Immature natural killer cell (primary cell): ENCODE results near the gene HS2ST1. TPM values are rescaled to one million over a fixed set of nuclear protein-coding genes. Genes with fewer than 3 reads are reported as not detected.

Experiments used
- DNase-seq, 3 donors: peaks; one replicate each; pipeline ENCODE4 v3.0.0; 2022; ENCODE audit warnings: mixed read lengths in 1 of 3
- H3K27ac Mint-ChIP-seq, 6 donors: one replicate each; pipeline ENCODE4 v1.8.0; 2020; ENCODE audit warnings: mixed read lengths in 6 of 6, mild to moderate bottlenecking in 5 of 6, inconsistent platforms in 4 of 6, moderate library complexity in 3 of 6
- H3K27me3 Mint-ChIP-seq, 3 donors: one replicate each; pipeline ENCODE4 v1.8.0; 2020 to 2021; ENCODE audit warnings: low read depth in 3 of 3, mild to moderate bottlenecking in 3 of 3, mixed read lengths in 3 of 3, moderate library complexity in 3 of 3, inconsistent platforms in 1 of 3
- H3K36me3 Mint-ChIP-seq, 3 donors: one replicate each; pipeline ENCODE4 v1.8.0; 2020; ENCODE audit warnings: mixed read lengths in 3 of 3, inconsistent platforms in 2 of 3, mild to moderate bottlenecking in 2 of 3
- H3K4me1 Mint-ChIP-seq, 2 donors: one replicate each; pipeline ENCODE4 v1.8.0; 2020; ENCODE audit warnings: inconsistent platforms in 2 of 2, mild to moderate bottlenecking in 2 of 2, mixed read lengths in 2 of 2, moderate library complexity in 1 of 2
- H3K4me3 Mint-ChIP-seq, 5 donors: one replicate each; pipeline ENCODE4 v1.8.0; 2020; ENCODE audit warnings: mild to moderate bottlenecking in 5 of 5, mixed read lengths in 5 of 5, inconsistent platforms in 3 of 5, moderate library complexity in 3 of 5
- H3K9me3 Mint-ChIP-seq, 6 donors: one replicate each; pipeline ENCODE4 v1.8.0; 2020; ENCODE audit warnings: mild to moderate bottlenecking in 6 of 6, mixed read lengths in 6 of 6, inconsistent platforms in 4 of 6, moderate library complexity in 3 of 6
- polyA plus RNA-seq, 3 donors: library from polyadenylated mRNA; unstranded; fragments of 300-500 nt; fragmentation: Illumina TruSeq; gene quantifications; one replicate each; pipeline ENCODE4 v1.2.3, GENCODE V29; 2021

HS2ST1 gene
- polyA plus RNA-seq, 3 donors from 2014 or later, result 6.5 to 8.7 (median 7.5) TPM

DNA sequence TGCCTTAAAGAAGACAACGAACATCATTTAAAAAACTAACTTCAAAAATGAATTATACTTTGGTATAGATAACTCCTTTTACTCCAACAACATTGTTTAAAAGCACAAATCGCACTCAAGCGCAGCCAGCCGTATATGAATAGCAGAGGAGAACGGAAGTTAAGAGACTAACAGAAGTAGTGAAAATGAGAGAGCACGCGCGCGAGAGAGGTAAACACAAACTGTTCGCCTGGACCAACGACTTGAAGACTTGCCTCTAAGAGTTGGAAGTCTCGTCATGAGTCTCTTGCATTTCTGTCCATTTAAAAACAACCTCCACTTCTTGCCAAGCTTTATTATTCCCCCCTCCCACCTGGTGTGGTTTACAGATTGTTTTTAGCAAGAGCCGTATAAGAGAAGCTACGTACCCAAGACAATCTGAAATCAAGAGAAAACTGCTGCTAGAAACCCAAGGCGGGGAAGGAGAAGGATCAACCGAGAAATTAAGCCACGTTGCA lies 988 bp upstream of the HS2ST1 start:
- peak in 1 of 3 donors; percentile 38 for DNase-seq
- Mint-ChIP-seq H3K9me3 (no peaks in the 10 kb centered on the region), H3K4me1 (peaks cover 45 to 57% of the 10 kb centered on the region in 2 donors), H3K4me3 (no peak overlapping the region), H3K27ac (no peak overlapping the region), H3K27me3 (peaks cover 0 to 4% (median 4%) of the 10 kb centered on the region in 3 donors), H3K36me3 (peaks cover 0 to 3% (median 0%) of the 10 kb centered on the region in 3 donors)

DNA sequence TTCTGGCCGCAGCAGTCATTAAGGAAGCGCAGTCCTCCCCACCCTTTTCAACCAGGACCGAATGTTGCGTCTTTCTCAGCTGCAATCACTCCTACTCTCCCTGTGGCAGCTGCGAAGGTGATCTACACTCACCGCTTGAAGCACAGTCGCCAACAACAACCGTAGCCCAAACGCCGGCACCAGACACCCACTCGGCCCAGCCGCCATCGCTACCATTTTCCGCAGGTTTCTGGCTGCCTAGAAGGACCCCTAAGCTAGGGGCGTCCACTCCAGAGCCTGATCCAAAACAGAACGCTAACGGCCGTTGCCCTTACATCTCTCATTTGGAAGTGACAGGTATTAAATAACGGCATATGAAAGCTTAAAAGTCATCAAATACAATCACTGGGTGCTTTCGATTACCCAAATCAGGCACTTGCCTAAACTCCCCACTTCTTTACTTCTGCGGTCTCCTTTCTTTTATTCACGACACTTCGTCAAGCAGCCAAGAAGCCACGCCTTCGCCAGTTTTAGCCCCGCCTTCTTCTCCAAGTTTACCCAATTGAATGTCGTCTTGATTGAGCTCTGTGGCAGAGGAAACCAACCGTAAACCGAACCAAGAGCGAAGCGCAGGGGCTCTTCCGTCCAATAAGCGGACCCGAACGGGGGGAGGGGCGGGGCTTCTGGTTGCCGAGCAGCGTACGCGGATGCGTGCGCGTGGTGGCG lies 387 bp upstream of the HS2ST1 start, which contains the start of gene SELENOF:
TSS of gene SELENOF (minus strand) at position 231 of the 705 bp plus-strand sequence. CDS start at position 216, 15 bp downstream.
- Mint-ChIP-seq H3K27ac (no peak within 1 kb of the TSS), H3K4me1 (peaks cover 41 to 51% of the 10 kb centered on the region in 2 donors), H3K9me3 (no peaks in the 10 kb centered on the region)

DNA sequence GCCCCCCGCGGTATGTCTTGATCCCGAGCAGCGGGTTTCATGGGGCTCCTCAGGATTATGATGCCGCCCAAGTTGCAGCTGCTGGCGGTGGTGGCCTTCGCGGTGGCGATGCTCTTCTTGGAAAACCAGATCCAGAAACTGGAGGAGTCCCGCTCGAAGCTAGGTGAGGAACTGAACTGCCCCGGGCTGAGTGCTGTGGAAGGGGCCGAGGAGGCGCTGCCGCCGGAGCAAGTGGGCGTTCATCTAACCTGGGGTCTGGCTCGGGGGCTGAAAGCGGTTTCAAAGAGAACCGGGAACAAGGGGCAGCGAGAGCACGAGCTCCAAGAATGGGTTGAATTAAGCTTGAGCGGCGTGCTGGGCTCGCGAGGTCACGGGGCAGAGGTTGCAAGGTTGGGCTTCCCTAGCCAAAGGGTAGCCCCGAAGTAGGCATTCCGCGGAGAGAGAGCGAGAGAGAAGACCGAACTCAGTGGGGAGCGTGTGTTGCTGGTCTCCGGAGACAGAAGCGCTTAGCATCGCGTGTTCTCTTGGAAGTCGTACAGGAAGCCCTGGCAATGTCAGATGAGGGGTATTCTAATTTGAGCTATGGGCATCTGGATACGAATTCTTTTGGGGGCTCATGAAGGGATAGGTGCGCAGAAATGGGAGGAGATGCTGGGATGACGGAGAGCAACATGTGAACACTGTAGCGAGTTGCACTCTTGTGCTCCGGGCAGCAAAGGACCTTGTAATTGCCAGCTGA lies 732 bp downstream of the HS2ST1 start:
- H3K27me3 Mint-ChIP-seq, result peaks cover 0 to 4% (median 4%) of the 10 kb centered on the region in 3 donors
- H3K36me3 Mint-ChIP-seq, result no peaks in the 10 kb centered on the region
- H3K27ac Mint-ChIP-seq, result no peak overlapping the region
- H3K4me3 Mint-ChIP-seq, result no peak overlapping the region
- no peaks in the 10 kb centered on the region for H3K9me3 Mint-ChIP-seq
- H3K4me1 Mint-ChIP-seq, result peaks cover 30 to 40% of the 10 kb centered on the region in 2 donors
- peak; percentile 42 to 45 (median 42) for DNase-seq

More for the DNA sequence above, 387 bp upstream of the HS2ST1 start, which contains the start of gene SELENOF:
- H3K27me3 Mint-ChIP-seq, result peaks cover 0 to 4% (median 4%) of the 10 kb centered on the region in 3 donors
- H3K4me3 Mint-ChIP-seq, result no peak within 1 kb of the TSS
- peaks cover 0 to 3% (median 0%) of the 10 kb centered on the region in 3 donors for H3K36me3 Mint-ChIP-seq
- peak; percentile 99 to 100 (median 99) for DNase-seq

DNA sequence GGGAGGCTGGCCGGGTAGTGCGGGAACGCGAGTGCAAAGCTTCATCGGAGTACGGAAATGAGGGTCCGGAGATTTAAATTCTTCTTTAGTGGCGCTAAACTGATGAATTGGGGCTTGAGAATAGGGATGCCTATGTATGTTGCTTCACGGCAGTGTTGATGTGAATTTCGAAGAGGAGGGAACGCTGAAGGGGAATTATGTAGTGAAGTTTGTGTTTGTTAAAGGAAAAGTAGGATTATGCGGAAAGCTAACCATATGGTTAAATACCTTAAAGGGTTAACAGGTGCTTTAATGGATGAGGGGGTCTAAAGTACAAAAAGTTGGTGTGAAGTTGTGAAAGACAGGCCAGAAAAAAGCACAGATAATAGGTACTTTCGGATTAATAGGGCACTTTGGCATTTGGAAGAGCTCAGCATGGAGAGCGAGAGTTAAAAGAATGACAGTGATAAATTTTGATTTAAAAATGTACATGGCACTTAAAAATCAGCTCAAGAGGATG lies 1.4 kb downstream of the HS2ST1 start:
- peaks cover 26 to 34% of the 10 kb centered on the region in 2 donors for H3K4me1 Mint-ChIP-seq
- no peak overlapping the region for H3K27ac Mint-ChIP-seq
- H3K27me3 Mint-ChIP-seq, result peaks cover 2 to 4% (median 4%) of the 10 kb centered on the region in 3 donors
- H3K36me3 Mint-ChIP-seq, result no peaks in the 10 kb centered on the region
- H3K9me3 Mint-ChIP-seq, result no peaks in the 10 kb centered on the region
- no peak overlapping the region for H3K4me3 Mint-ChIP-seq
- no peak for DNase-seq

DNA sequence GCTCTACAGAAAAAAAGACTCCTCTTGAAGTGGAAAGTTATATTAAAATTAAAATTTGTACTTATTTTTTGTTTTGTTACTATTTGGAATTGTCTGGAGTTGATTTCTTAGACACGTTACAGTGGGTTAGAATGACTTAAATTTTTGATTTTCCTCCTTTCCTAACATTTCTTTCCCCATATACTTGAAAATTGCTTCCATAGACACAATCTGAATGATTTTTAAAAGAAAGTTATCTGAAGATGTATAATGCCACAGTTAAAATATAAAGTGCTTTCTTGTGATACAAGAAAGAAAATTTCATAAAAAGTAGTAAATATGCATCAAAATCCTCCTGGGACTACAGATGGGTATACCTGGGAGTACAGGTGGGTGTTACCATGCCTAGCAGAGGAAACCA lies 2.3 kb downstream of the HS2ST1 start:
- H3K36me3 Mint-ChIP-seq, result no peaks in the 10 kb centered on the region
- no peaks in the 10 kb centered on the region for H3K9me3 Mint-ChIP-seq
- H3K4me3 Mint-ChIP-seq, result peak overlapping the region in 3 of 5 donors; percentile 8 to 22 (median 11)

DNA sequence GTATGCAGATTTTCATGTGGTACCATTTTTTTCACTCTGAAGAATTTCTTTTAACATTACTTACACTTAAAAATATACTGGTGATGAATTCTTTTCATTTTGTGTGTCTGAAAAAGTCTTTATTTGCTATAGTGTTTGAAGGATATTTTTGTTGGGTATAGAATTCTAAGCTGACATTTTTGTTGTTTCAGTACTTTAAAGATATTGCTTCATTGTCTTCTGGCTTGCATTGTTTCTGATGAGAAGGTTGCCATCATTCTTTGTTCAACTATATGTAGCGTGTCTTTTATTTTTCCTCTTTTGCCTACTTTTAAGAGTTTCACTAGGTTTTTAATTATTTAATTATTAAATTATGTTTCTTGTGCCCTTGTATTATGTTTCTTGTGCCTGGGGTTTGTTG lies 8.0 kb downstream of the HS2ST1 start:
- peaks cover 0 to 5% of the 10 kb centered on the region in 2 donors for H3K4me1 Mint-ChIP-seq
- H3K27me3 Mint-ChIP-seq, result peaks cover 0 to 3% (median 0%) of the 10 kb centered on the region in 3 donors
- no peak for DNase-seq
- H3K9me3 Mint-ChIP-seq, result peaks cover 0 to 14% (median 7%) of the 10 kb centered on the region in 6 donors
- H3K27ac Mint-ChIP-seq, result no peak overlapping the region
- no peak overlapping the region for H3K4me3 Mint-ChIP-seq
- H3K36me3 Mint-ChIP-seq, result peaks cover 9 to 25% (median 17%) of the 10 kb centered on the region in 3 donors

More for the DNA sequence above, 2.3 kb downstream of the HS2ST1 start:
- DNase-seq, result no peak
- peaks cover 17 to 24% of the 10 kb centered on the region in 2 donors for H3K4me1 Mint-ChIP-seq
- H3K27ac Mint-ChIP-seq, result no peak overlapping the region
- H3K27me3 Mint-ChIP-seq, result peaks cover 3 to 4% (median 4%) of the 10 kb centered on the region in 3 donors

DNA sequence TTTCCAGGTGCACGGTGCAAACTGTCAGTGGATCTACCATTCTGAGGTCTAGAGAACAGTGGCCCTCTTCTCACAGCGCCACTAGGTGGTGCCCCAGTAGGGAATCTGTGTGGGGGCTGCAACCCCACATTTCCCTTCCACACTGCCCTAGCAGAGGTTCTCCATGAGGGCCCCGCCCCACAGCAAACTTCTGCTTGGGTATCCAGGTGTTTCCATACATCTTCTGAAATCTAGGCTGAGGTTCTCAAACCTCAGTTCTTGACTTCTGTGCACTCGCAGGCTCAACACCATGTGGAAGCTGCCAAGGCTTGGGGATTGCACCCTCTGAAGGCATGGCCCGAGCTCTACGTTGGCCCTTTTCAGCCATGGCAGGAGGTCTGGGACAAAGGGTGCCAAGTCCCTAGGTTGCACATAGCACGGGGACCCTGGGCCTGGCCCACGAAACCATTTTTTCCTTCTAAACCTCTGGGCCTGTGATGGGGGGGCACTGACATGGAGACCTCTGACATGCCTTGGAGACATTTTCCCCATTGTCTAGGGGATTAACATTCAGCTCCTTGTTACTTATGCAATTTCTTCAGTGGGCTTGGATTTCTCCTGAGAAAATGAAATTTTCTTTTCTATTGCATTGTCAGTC lies 10.0 kb downstream of the HS2ST1 start:
- Mint-ChIP-seq H3K27ac (no peak overlapping the region), H3K4me1 (no peaks in the 10 kb centered on the region), H3K36me3 (peaks cover 9 to 25% (median 17%) of the 10 kb centered on the region in 3 donors), H3K27me3 (peaks cover 0 to 3% (median 0%) of the 10 kb centered on the region in 3 donors), H3K9me3 (peaks cover 0 to 14% (median 7%) of the 10 kb centered on the region in 6 donors), H3K4me3 (no peak overlapping the region)
- no peak for DNase-seq

DNA sequence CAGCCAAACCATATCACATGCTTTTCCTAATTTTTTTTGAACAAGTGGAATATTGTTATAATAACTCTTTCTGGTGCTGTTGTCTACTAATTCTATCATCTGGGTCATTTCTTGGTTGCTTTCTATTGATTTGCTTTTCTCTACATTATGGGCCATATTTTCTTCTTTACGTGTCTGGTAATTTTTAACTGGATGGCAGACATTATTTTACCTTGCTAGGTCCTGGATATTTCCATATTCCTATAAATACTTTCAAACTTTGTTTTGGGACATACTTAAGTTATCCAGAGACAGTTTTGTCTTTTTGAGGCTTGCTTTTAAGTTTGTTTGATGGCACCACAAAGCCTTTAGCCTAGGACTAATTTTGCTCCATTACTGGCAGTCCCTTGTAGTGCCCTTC lies 11.3 kb downstream of the HS2ST1 start:
- H3K9me3 Mint-ChIP-seq, result peaks cover 0 to 14% (median 7%) of the 10 kb centered on the region in 6 donors
- no peak overlapping the region for H3K27ac Mint-ChIP-seq
- no peaks in the 10 kb centered on the region for H3K4me1 Mint-ChIP-seq
- peaks cover 9 to 25% (median 17%) of the 10 kb centered on the region in 3 donors for H3K36me3 Mint-ChIP-seq
- no peak for DNase-seq
- no peak overlapping the region for H3K4me3 Mint-ChIP-seq
- peaks cover 0 to 1% (median 0%) of the 10 kb centered on the region in 3 donors for H3K27me3 Mint-ChIP-seq

DNA sequence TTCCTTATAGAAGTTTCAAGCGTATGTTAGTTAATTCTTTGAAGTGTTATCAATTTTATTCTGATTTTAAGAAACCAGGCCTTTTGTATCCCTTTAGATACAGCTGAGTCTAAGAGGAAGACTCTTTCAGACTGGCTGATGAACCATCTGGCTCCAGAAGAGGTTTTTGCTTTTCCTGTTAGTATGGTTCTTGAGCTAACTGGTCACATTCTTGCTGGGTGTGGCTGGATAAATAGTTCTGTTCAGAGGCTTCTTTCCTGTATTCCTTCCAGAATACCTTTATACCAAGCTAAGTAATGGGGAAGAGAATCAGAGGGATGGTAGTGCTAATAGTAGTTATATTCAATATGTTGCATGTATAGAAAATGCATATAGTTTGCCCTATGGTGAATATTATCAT lies 12.4 kb downstream of the HS2ST1 start:
- Mint-ChIP-seq H3K36me3 (peaks cover 9 to 25% (median 17%) of the 10 kb centered on the region in 3 donors), H3K27me3 (no peaks in the 10 kb centered on the region), H3K27ac (no peak overlapping the region), H3K4me1 (no peaks in the 10 kb centered on the region), H3K4me3 (no peak overlapping the region), H3K9me3 (peaks cover 0 to 14% (median 7%) of the 10 kb centered on the region in 6 donors)
- no peak for DNase-seq

DNA sequence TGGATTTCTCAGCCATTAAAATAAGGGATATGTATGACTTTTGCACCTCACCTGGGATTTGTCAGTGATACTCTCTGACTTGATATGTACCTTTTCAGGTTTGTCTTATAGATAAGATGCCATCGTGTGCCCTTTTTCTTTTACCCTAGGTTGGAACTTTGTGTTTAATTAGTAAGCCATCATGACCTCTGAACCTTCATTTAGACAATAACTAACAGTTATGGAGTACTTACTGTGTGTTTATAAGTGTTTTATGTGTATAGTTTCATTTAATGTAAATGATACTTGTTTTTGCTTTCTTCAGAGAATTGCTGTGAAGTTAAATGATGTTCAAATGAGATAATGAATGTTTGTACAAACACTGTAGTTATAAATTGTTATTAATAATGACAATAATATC lies 14.4 kb downstream of the HS2ST1 start:
- H3K4me3 Mint-ChIP-seq, result no peak overlapping the region
- H3K27ac Mint-ChIP-seq, result no peak overlapping the region

DNA sequence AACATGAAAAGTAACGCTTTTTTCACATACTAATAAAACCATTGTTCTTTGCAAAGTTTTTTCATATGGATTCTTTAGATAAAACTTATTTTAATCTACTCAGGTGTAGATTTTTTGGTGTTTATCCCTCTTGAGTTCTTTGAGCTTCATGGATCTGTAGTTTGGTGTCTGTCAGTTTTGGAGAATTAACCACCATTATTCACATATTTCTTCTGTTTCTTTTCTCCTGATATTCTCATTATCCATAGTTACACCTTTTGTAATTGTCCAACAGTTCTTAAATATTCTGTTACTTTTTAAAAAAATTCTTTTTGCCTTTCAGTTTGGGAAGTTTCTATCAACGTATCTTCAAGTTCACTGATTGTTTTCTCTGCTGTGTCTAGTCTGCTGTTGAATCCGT lies 18.6 kb downstream of the HS2ST1 start:
- Mint-ChIP-seq H3K4me3 (no peak overlapping the region), H3K36me3 (no peaks in the 10 kb centered on the region), H3K27ac (no peak overlapping the region), H3K27me3 (no peaks in the 10 kb centered on the region), H3K9me3 (no peaks in the 10 kb centered on the region), H3K4me1 (no peaks in the 10 kb centered on the region)
- DNase-seq, result no peak

More for the DNA sequence above, 14.4 kb downstream of the HS2ST1 start:
- Mint-ChIP-seq H3K9me3 (peaks cover 0 to under 1% (median 0%) of the 10 kb centered on the region in 6 donors), H3K36me3 (peaks cover 3 to 13% (median 5%) of the 10 kb centered on the region in 3 donors), H3K27me3 (no peaks in the 10 kb centered on the region), H3K4me1 (no peaks in the 10 kb centered on the region)
- DNase-seq, result no peak

DNA sequence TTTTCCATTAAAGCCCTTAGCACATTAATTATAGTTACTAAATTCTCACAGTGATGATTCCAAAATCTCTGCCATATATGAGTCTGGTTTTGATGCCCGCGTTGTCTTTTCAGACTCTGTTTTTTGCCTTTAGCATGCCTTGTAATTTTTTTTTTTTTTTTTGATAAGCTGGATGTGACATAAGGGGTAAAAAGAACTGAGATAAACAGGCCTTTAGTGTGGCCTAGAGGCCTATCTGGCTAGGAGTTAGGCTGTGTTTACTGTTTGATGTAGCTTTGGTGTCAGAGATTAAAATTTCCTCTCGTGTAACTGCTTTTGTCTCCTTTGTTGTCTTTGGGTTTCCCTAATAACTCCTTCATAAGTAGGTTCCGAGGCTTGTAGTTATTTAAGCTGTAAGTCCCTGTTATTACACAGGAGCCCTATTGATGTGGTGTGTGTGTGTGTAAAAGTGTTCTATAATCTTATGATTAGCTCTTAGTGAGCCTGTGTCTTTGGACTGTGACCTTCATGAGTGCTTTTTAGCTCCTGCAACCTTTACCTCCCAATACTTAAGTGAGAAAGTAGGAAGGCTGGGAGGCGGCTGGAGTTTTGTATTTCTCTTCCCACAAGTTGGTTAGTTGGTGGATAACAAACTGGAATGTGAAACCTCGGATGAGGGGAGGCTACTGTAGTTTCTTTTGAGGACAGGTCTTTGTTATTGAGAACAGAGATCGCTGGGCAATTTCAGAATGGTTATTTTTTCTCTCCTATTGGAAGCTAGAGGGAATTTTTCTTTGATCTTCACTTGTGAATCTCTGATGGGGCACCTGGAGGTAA lies 19.3 kb downstream of the HS2ST1 start:
- Mint-ChIP-seq H3K4me3 (no peak overlapping the region), H3K9me3 (no peaks in the 10 kb centered on the region), H3K27me3 (no peaks in the 10 kb centered on the region), H3K27ac (no peak overlapping the region), H3K4me1 (peaks cover 0 to 1% of the 10 kb centered on the region in 2 donors), H3K36me3 (no peaks in the 10 kb centered on the region)
- DNase-seq, result no peak
